Fibroblast of pulmonary artery (primary cell): ENCODE data around the gene PTPRT.

Experiments
- DNase-seq: peaks from one replicate; pipeline ENCODE4 v3.0.0-alpha.2; 2010; ENCODE audit warnings: low read depth
- H3K4me3 ChIP-seq: replicated peaks from 2 replicates; pipeline ENCODE4 v1.5.1; 2011; ENCODE audit warnings: low read depth, mild to moderate bottlenecking, control low read depth, low read length, moderate library complexity
- CTCF ChIP-seq: IDR thresholded peaks from 2 replicates; pipeline ENCODE4 v1.5.1; 2011; ENCODE audit warnings: mild to moderate bottlenecking, control low read depth, low read length, inconsistent platforms; ENCODE audit errors: missing control alignments

The PTPRT gene

GRCh38 chr20:42125426-42125825 lies 1064.3 kb downstream of the PTPRT start:
- no peak overlapping the region for H3K4me3 ChIP-seq
- DNase-seq = no peak
- no peak for TF ChIP-seq CTCF

DNA sequence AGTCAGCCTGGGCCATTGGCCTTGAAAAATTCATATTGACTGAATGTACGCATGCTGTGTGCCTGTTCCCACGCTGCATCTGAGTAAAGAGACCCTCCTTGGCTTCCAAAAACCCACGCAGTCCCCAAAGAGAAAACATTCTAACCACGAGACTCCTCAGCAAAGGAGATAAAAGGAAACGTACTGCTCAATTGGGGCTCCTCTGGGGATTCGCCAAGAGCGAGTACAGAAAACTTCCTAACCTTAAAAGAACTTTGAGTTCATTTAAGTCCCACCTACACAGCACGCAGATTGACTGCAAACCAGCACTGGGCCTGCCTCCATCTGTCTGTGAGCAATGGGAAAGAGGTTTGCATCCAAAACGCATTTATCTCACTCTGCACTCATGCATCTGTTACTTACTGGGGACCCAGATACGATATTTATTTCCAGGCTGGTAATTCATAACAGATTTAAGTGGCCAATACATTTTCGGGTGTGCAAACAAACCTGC lies 1065.7 kb downstream of the PTPRT start:
- H3K4me3 ChIP-seq = no peak overlapping the region
- DNase-seq = no peak
- no peak for TF ChIP-seq CTCF

GRCh38 chr20:42118409-42119125 lies 1071.1 kb downstream of the PTPRT start:
- no peak for TF ChIP-seq CTCF
- H3K4me3 ChIP-seq = no peak overlapping the region
- DNase-seq = no peak

DNA sequence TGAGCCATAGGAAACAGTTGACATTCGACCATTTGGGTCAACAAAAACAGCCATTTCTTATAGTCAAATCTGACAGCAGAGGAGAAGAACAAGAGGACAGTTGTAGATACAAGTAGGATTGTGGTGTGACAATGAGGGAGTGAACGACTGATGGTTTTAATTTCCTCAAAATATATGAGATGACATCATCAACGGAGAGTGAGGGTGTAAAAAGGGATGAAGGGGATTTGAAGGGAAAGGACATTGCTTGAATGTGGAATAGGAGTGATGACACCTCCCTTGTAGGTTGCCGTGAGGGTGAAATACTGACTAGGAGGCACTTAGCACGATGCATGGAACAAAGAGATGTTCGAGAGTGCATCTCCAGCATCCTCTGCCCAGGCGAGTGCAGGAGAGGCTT lies 1071.7 kb downstream of the PTPRT start:
- H3K4me3 ChIP-seq = no peak overlapping the region
- no peak for TF ChIP-seq CTCF
- DNase-seq = no peak

DNA sequence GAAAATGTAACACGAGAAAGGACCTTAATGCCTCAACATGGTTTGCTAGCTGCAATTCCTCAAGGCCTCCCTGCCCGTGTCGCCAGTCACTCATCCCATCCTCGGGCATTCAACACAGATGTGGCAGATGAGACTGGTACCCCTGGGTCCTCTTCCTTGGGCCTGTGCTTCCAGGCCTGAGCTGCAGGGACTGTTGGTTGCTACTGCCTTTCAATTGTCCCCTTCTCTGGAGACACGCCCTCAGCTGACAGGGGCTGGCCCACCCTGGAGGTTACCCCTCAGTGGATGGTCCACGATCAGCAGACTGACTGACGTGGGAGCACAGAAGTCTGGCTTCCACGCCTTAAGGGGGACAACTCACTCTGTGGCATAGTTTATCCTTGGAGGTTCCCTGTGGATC lies 1076.5 kb downstream of the PTPRT start:
- DNase-seq = no peak
- TF ChIP-seq CTCF = no peak
- H3K4me3 ChIP-seq = no peak overlapping the region

- TF ChIP-seq CTCF = no peak
- no peak for DNase-seq
- H3K4me3 ChIP-seq = no peak overlapping the region
These were observed 1077.5 kb downstream of the PTPRT start for GRCh38 chr20:42112161-42112560.

DNA sequence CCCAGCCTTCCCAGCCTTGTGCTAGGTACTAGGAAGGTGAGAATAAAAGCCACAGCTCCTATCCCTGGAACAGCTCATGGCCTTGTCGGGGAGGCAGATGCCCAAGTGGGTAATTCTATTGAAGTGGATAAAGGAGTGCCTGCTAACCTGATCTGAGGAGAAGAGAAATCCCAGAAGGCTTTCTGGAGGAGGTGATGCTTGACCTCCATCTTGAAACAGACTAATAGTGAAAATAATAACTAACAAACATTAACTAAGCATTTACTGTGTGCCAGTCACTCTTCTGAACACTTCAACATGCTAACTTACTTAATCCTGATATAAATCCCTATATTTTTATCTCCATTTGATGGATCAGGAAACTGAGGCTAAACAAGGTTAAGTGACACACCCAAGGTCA lies 1078.4 kb downstream of the PTPRT start:
- no peak overlapping the region for H3K4me3 ChIP-seq
- DNase-seq = no peak
- no peak for TF ChIP-seq CTCF
